ENCODE data around the gene TRDN. TPM values are rescaled to one million over a fixed set of nuclear protein-coding genes. Genes with fewer than 3 reads are reported as not detected.
"Not testable (repeated sequence)": the region's sequence is repeated elsewhere in the genome, so short reads cannot be mapped to it uniquely, and the experiment has no call there.

Gene TRDN
- total RNA-seq, 1 donor: not detected

- TF ChIP-seq CTCF (IDR thresholded peaks at IDR 0.05; ENCODE audit: extremely low read depth, low read depth, low read length): no peak
- H4K20me1 ChIP-seq (ENCODE audit: insufficient read depth, low read length): no peaks in the 10 kb centered on the region
- no peak overlapping the region for H3K4me2 ChIP-seq (ENCODE audit: insufficient read depth, low read length)
- H3K4me3 ChIP-seq (ENCODE audit: insufficient read depth, low read length): no peak overlapping the region
- H3K79me2 ChIP-seq (ENCODE audit: insufficient read depth, low read length): no peaks in the 10 kb centered on the region
- H3K27ac ChIP-seq (ENCODE audit: low read depth, low read length): no peak overlapping the region
- no peaks in the 10 kb centered on the region for H3K4me1 ChIP-seq (ENCODE audit: insufficient read depth, low read length)
- no peaks in the 10 kb centered on the region for H3K27me3 ChIP-seq (ENCODE audit: insufficient read depth, low read length)
- DNase-seq (ENCODE audit: insufficient read length, low spot score, missing footprints): no peak
- H3K9me3 ChIP-seq (ENCODE audit: low read depth, low read length): no peaks in the 10 kb centered on the region
- no peaks in the 10 kb centered on the region for H3K36me3 ChIP-seq (ENCODE audit: insufficient read depth, low read length)
- H2AFZ ChIP-seq (ENCODE audit: low read length): no peak overlapping the region
These were observed 360.2 kb downstream of the TRDN start for GRCh38 chr6:123276546-123276980.

- Histone ChIP-seq H3K27ac (ENCODE audit: low read depth, low read length) (no peak overlapping the region), H3K4me1 (ENCODE audit: insufficient read depth, low read length) (no peaks in the 10 kb centered on the region)
- TF ChIP-seq CTCF (IDR thresholded peaks at IDR 0.05; ENCODE audit: extremely low read depth, low read depth, low read length): no peak
These were observed 372.8 kb downstream of the TRDN start for GRCh38 chr6:123263981-123264380.

GRCh38 chr6:123240626-123241025 is 396.1 kb downstream of the TRDN start:
- no peaks in the 10 kb centered on the region for H4K20me1 ChIP-seq (ENCODE audit: insufficient read depth, low read length)
- no peaks in the 10 kb centered on the region for H3K9me3 ChIP-seq (ENCODE audit: low read depth, low read length)
- no peak overlapping the region for H3K4me2 ChIP-seq (ENCODE audit: insufficient read depth, low read length)
- H3K36me3 ChIP-seq (ENCODE audit: insufficient read depth, low read length): no peaks in the 10 kb centered on the region
- H3K27me3 ChIP-seq (ENCODE audit: insufficient read depth, low read length): no peaks in the 10 kb centered on the region
- no peaks in the 10 kb centered on the region for H3K79me2 ChIP-seq (ENCODE audit: insufficient read depth, low read length)
- no peak for DNase-seq (ENCODE audit: insufficient read length, low spot score, missing footprints)
- H3K4me3 ChIP-seq (ENCODE audit: insufficient read depth, low read length): no peak overlapping the region
- H3K27ac ChIP-seq (ENCODE audit: low read depth, low read length): no peak overlapping the region
- TF ChIP-seq CTCF (IDR thresholded peaks at IDR 0.05; ENCODE audit: extremely low read depth, low read depth, low read length): no peak
- H3K4me1 ChIP-seq (ENCODE audit: insufficient read depth, low read length): no peaks in the 10 kb centered on the region
- H2AFZ ChIP-seq (ENCODE audit: low read length): no peak overlapping the region

More at GRCh38 chr6:123263981-123264380, 372.8 kb downstream of the TRDN start:
- Histone ChIP-seq H3K9me3 (ENCODE audit: low read depth, low read length) (no peaks in the 10 kb centered on the region), H2AFZ (ENCODE audit: low read length) (no peak overlapping the region), H3K27me3 (ENCODE audit: insufficient read depth, low read length) (no peaks in the 10 kb centered on the region), H3K4me3 (ENCODE audit: insufficient read depth, low read length) (no peak overlapping the region), H3K79me2 (ENCODE audit: insufficient read depth, low read length) (no peaks in the 10 kb centered on the region), H4K20me1 (ENCODE audit: insufficient read depth, low read length) (no peaks in the 10 kb centered on the region), H3K4me2 (ENCODE audit: insufficient read depth, low read length) (no peak overlapping the region), H3K36me3 (ENCODE audit: insufficient read depth, low read length) (no peaks in the 10 kb centered on the region)
- no peak for DNase-seq (ENCODE audit: insufficient read length, low spot score, missing footprints)

GRCh38 chr6:123233336-123233735 is 403.4 kb downstream of the TRDN start:
- H3K9me3 ChIP-seq (ENCODE audit: low read depth, low read length): no peaks in the 10 kb centered on the region
- no peak for DNase-seq (ENCODE audit: insufficient read length, low spot score, missing footprints)
- no peak for TF ChIP-seq CTCF (IDR thresholded peaks at IDR 0.05; ENCODE audit: extremely low read depth, low read depth, low read length)
- no peaks in the 10 kb centered on the region for H3K27me3 ChIP-seq (ENCODE audit: insufficient read depth, low read length)
- no peaks in the 10 kb centered on the region for H3K4me1 ChIP-seq (ENCODE audit: insufficient read depth, low read length)
- H2AFZ ChIP-seq (ENCODE audit: low read length): no peak overlapping the region
- H3K4me2 ChIP-seq (ENCODE audit: insufficient read depth, low read length): no peak overlapping the region
- H4K20me1 ChIP-seq (ENCODE audit: insufficient read depth, low read length): no peaks in the 10 kb centered on the region
- no peak overlapping the region for H3K4me3 ChIP-seq (ENCODE audit: insufficient read depth, low read length)
- no peak overlapping the region for H3K27ac ChIP-seq (ENCODE audit: low read depth, low read length)
- H3K79me2 ChIP-seq (ENCODE audit: insufficient read depth, low read length): no peaks in the 10 kb centered on the region
- no peaks in the 10 kb centered on the region for H3K36me3 ChIP-seq (ENCODE audit: insufficient read depth, low read length)

GRCh38 chr6:123227789-123228188 is 409.0 kb downstream of the TRDN start:
- not testable (repeated sequence) for H3K79me2 ChIP-seq (ENCODE audit: insufficient read depth, low read length); H3K4me3 ChIP-seq (ENCODE audit: insufficient read depth, low read length); DNase-seq (ENCODE audit: insufficient read length, low spot score, missing footprints); H3K4me1 ChIP-seq (ENCODE audit: insufficient read depth, low read length); H3K9me3 ChIP-seq (ENCODE audit: low read depth, low read length); H4K20me1 ChIP-seq (ENCODE audit: insufficient read depth, low read length); H3K4me2 ChIP-seq (ENCODE audit: insufficient read depth, low read length); H3K27me3 ChIP-seq (ENCODE audit: insufficient read depth, low read length); H3K36me3 ChIP-seq (ENCODE audit: insufficient read depth, low read length); H3K27ac ChIP-seq (ENCODE audit: low read depth, low read length); H2AFZ ChIP-seq (ENCODE audit: low read length)
